H9 (cell line): Measurements from ENCODE around the gene UNC80. TPM values are rescaled to one million over a fixed set of nuclear protein-coding genes. Genes with fewer than 3 reads are reported as not detected.

Experiments used
- DNase-seq: peaks from one replicate; pipeline ENCODE4 v3.0.0-alpha.2; 2017
- H2AFZ ChIP-seq: one replicate; pipeline ENCODE4 v1.6.1; 2013; ENCODE audit warnings: mild to moderate bottlenecking, low read length, control low read depth, moderate library complexity
- H2AK5ac ChIP-seq: 2 replicates; pipeline ENCODE4 v1.6.1; 2013; ENCODE audit warnings: low read length, control low read depth, mixed read lengths; ENCODE audit not compliant: insufficient read length
- H2BK120ac ChIP-seq: one replicate; pipeline ENCODE4 v1.6.1; 2013; ENCODE audit warnings: low read depth, mild to moderate bottlenecking, low read length, control low read depth, inconsistent platforms; ENCODE audit not compliant: poor library complexity, severe bottlenecking
- H2BK12ac ChIP-seq: 2 replicates; pipeline ENCODE4 v1.6.1; 2013; ENCODE audit warnings: low read length, control low read depth, mixed read lengths, low read depth; ENCODE audit not compliant: insufficient read length
- H2BK15ac ChIP-seq: 2 replicates; pipeline ENCODE4 v1.6.1; 2013; ENCODE audit warnings: low read depth, low read length, control low read depth
- H2BK20ac ChIP-seq: one replicate; pipeline ENCODE4 v1.6.1; 2013; ENCODE audit warnings: low read depth, mild to moderate bottlenecking, low read length, control low read depth, inconsistent platforms; ENCODE audit not compliant: poor library complexity, severe bottlenecking
- H2BK5ac ChIP-seq: 2 replicates; pipeline ENCODE4 v1.6.1; 2013; ENCODE audit warnings: low read length, control low read depth, mixed read lengths; ENCODE audit not compliant: insufficient read length
- H3K14ac ChIP-seq: 2 replicates; pipeline ENCODE4 v1.6.1; 2013; ENCODE audit warnings: low read length, control low read depth; ENCODE audit not compliant: insufficient read depth
- H3K18ac ChIP-seq: 2 replicates; pipeline ENCODE4 v1.6.1; 2013; ENCODE audit warnings: low read depth, mild to moderate bottlenecking, mixed read lengths, low read length, control low read depth; ENCODE audit not compliant: insufficient read length
- H3K23ac ChIP-seq: 2 replicates; pipeline ENCODE4 v1.6.1; 2013; ENCODE audit warnings: low read length, control low read depth, mixed read lengths, low read depth; ENCODE audit not compliant: insufficient read length
- H3K23me2 ChIP-seq: 2 replicates; pipeline ENCODE4 v1.6.1; 2013; ENCODE audit warnings: low read depth, mild to moderate bottlenecking, mixed read lengths, low read length, control low read depth; ENCODE audit not compliant: insufficient read length, poor library complexity, severe bottlenecking
- H3K27ac ChIP-seq: 2 replicates; pipeline ENCODE4 v1.5.1; 2013; ENCODE audit warnings: low read length, control low read depth, mixed read lengths, low read depth; ENCODE audit not compliant: insufficient read length
- H3K27me3 ChIP-seq: 2 replicates; pipeline ENCODE4 v1.6.1; 2013; ENCODE audit warnings: low read length, control low read depth, inconsistent platforms; ENCODE audit not compliant: insufficient read depth
- H3K4ac ChIP-seq: 2 replicates; pipeline ENCODE4 v1.6.1; 2013; ENCODE audit warnings: low read depth, mild to moderate bottlenecking, control low read depth, inconsistent platforms, low read length, moderate library complexity
- H3K4me1 ChIP-seq: 2 replicates; pipeline ENCODE4 v1.6.1; 2013; ENCODE audit warnings: low read length, control low read depth, inconsistent platforms; ENCODE audit not compliant: insufficient read depth
- H3K4me2 ChIP-seq: 2 replicates; pipeline ENCODE4 v1.6.1; 2013; ENCODE audit warnings: low read length, control low read depth, mixed read lengths; ENCODE audit not compliant: insufficient read length, insufficient read depth
- H3K56ac ChIP-seq: 2 replicates; pipeline ENCODE4 v1.6.1; 2013; ENCODE audit warnings: low read depth, mild to moderate bottlenecking, mixed read lengths, low read length, control low read depth; ENCODE audit not compliant: insufficient read length
- H3K79me1 ChIP-seq: 2 replicates; pipeline ENCODE4 v1.6.1; 2013; ENCODE audit warnings: low read depth, mild to moderate bottlenecking, moderate library complexity, low read length, control low read depth, inconsistent platforms; ENCODE audit not compliant: insufficient read depth, poor library complexity, severe bottlenecking
- H3K79me2 ChIP-seq: 2 replicates; pipeline ENCODE4 v1.6.1; 2013; ENCODE audit warnings: low read length, control low read depth, inconsistent platforms; ENCODE audit not compliant: insufficient read depth
- H3K9ac ChIP-seq: 2 replicates; pipeline ENCODE4 v1.6.1; 2013; ENCODE audit warnings: low read length, control low read depth, mixed read lengths; ENCODE audit not compliant: insufficient read length; ENCODE audit errors: extremely low read depth
- H3K9me3 ChIP-seq: one replicate; pipeline ENCODE4 v1.6.1; 2013; ENCODE audit warnings: low read depth, low read length, inconsistent platforms; ENCODE audit not compliant: control insufficient read depth
- H3T11ph ChIP-seq: one replicate; pipeline ENCODE4 v1.6.1; 2013; ENCODE audit warnings: mild to moderate bottlenecking, low read length, control low read depth, inconsistent platforms
- H4K20me1 ChIP-seq: one replicate; pipeline ENCODE4 v1.6.1; 2013; ENCODE audit not compliant: control insufficient read depth, insufficient read length, insufficient read depth
- H4K5ac ChIP-seq: 2 replicates; pipeline ENCODE4 v1.6.1; 2013; ENCODE audit warnings: low read depth, mild to moderate bottlenecking, mixed read lengths, low read length, control low read depth; ENCODE audit not compliant: insufficient read length
- H4K8ac ChIP-seq: replicated peaks from 2 replicates; pipeline ENCODE4 v1.6.1; 2013; ENCODE audit warnings: low read length, control low read depth, mixed read lengths, low read depth; ENCODE audit not compliant: insufficient read length
- H4K91ac ChIP-seq: 2 replicates; pipeline ENCODE4 v1.6.1; 2013; ENCODE audit warnings: low read depth, mild to moderate bottlenecking, moderate library complexity, mixed read lengths, low read length, control low read depth; ENCODE audit not compliant: insufficient read length
- H3K27ac Mint-ChIP-seq, 3 experiments: 2 replicates in 2 of 3; 3 replicates in 1 of 3; pipeline ENCODE4 v1.8.0; 2020 to 2021; ENCODE audit warnings: mixed read lengths in 3 of 3, mild to moderate bottlenecking in 1 of 3, moderate library complexity in 1 of 3
- H3K27me3 Mint-ChIP-seq: 2 replicates; pipeline ENCODE4 v1.8.0; 2021; ENCODE audit warnings: low read depth, mild to moderate bottlenecking, moderate library complexity, mixed read lengths
- H3K36me3 Mint-ChIP-seq, 3 experiments: 2 replicates in 2 of 3; 3 replicates in 1 of 3; pipeline ENCODE4 v1.8.0; 2020 to 2021; ENCODE audit warnings: low read depth in 3 of 3, mixed read lengths in 3 of 3; ENCODE audit not compliant: insufficient read depth in 1 of 3
- H3K4me1 Mint-ChIP-seq, 2 experiments: 2 replicates each; pipeline ENCODE4 v1.8.0; 2020; ENCODE audit warnings: mixed read lengths in 2 of 2
- H3K4me3 Mint-ChIP-seq, 2 experiments: 2 replicates in 1 of 2; 3 replicates in 1 of 2; pipeline ENCODE4 v1.8.0; 2020 to 2021; ENCODE audit warnings: mild to moderate bottlenecking in 2 of 2, mixed read lengths in 2 of 2, moderate library complexity in 1 of 2
- H3K9me3 Mint-ChIP-seq, 2 experiments: 2 replicates in 1 of 2; 3 replicates in 1 of 2; pipeline ENCODE4 v1.8.0; 2020; ENCODE audit warnings: mild to moderate bottlenecking in 2 of 2, mixed read lengths in 2 of 2, moderate library complexity in 1 of 2
- CTCF ChIP-seq: fragments of 200-600 bp; sonication (generic); conservative IDR thresholded peaks from 3 replicates; pipeline ENCODE4 v1.8.0; 2021; ENCODE audit warnings: antibody characterized with exemption, mild to moderate bottlenecking
- WGBS: extraction: QIAGEN DNeasy Blood & Tissue Kit; methylation state at CpG from one replicate; pipeline ENCODE4 v1.1.7; 2013; ENCODE audit warnings: missing lambda C conversion rate, low lambda C conversion rate, mixed read lengths; ENCODE audit not compliant: insufficient read length; ENCODE audit errors: extremely low coverage; 5-methylcytosine and 5-hydroxymethylcytosine counted together
- total RNA-seq: library from RNA; stranded (reverse); gene quantifications from 2 replicates; pipeline ENCODE4 v1.2.1, GENCODE V29; 2021

Gene UNC80
- total RNA-seq, 1 experiment from 2014 or later: 0.52 TPM

- no peaks in the 10 kb centered on the region for H3K9me3 Mint-ChIP-seq
- Histone ChIP-seq H4K91ac (no peak overlapping the region), H3K14ac (no peak overlapping the region), H2AFZ (no peak overlapping the region), H3K27ac (no peak overlapping the region), H4K20me1 (no peaks in the 10 kb centered on the region), H3K9ac (peak overlapping the region; percentile 54), H3K23ac (no peak overlapping the region), H2BK5ac (no peak overlapping the region), H3K79me2 (peaks cover 35% of the 10 kb centered on the region; the same call in 1 of the 2 replicates), H3K27me3 (no peaks in the 10 kb centered on the region), H3K4ac (no peak overlapping the region), H3T11ph (no peak overlapping the region), H2AK5ac (no peak overlapping the region), H2BK20ac (no peak overlapping the region), H4K5ac (no peak overlapping the region), H2BK15ac (no peak overlapping the region), H3K56ac (no peak overlapping the region), H4K8ac (no peak overlapping the region), H3K4me2 (peak overlapping the region; percentile 93), H3K9me3 (no peaks in the 10 kb centered on the region), H2BK120ac (no peak overlapping the region), H3K18ac (no peak overlapping the region), H3K23me2 (peaks cover 9% of the 10 kb centered on the region), H2BK12ac (no peak overlapping the region), H3K4me1 (no peaks in the 10 kb centered on the region), H3K79me1 (peaks cover 7% of the 10 kb centered on the region)
- H3K27me3 Mint-ChIP-seq: peaks cover 6% of the 10 kb centered on the region
- WGBS: no CpG with 5 or more reads among the region's 2 CpGs
- H3K4me1 Mint-ChIP-seq: peaks cover 18 to 19% of the 10 kb centered on the region in 2 experiments
- DNase-seq: no peak
- peak overlapping the region in 1 of 3 experiments; percentile 57; a peak in 2 of 7 replicates for H3K27ac Mint-ChIP-seq
- TF ChIP-seq CTCF: no peak
- peaks cover 2 to 20% (median 11%) of the 10 kb centered on the region in 3 experiments; a peak in 5 of 7 replicates for H3K36me3 Mint-ChIP-seq
- H3K4me3 Mint-ChIP-seq: peak overlapping the region; percentile 94 to 96
Observed at GRCh38 chr2:210003359-210003758, 231.7 kb downstream of the UNC80 start.
